ENCODE data around the gene SNAPC2. TPM values are rescaled to one million over a fixed set of nuclear protein-coding genes. Genes with fewer than 3 reads are reported as not detected.
A peak's percentile ranks its signal among the peaks of the same experiment; 100 is the strongest.

Gene SNAPC2
- 33.3 and 42.4 TPM in 2 replicates for total RNA-seq (2014; rRNA removed; shearing (Covaris generic))
- polyA plus RNA-seq (2015; cell fraction: cytosol; rRNA removed), result 36.3 and 40.0 TPM in 2 replicates
- 21.3 and 30.3 TPM in 2 replicates for polyA plus RNA-seq (2015; cell fraction: nucleus; rRNA removed)

GRCh38 chr19:7919610-7920518, at the start of gene SNAPC2:
Gene SNAPC2, plus strand, starts transcription at chr19:7920338. Its CDS starts 29 bp downstream, at chr19:7920367.
- DNase-seq (ENCODE audit: low read depth), result peak; percentile 90

DNA sequence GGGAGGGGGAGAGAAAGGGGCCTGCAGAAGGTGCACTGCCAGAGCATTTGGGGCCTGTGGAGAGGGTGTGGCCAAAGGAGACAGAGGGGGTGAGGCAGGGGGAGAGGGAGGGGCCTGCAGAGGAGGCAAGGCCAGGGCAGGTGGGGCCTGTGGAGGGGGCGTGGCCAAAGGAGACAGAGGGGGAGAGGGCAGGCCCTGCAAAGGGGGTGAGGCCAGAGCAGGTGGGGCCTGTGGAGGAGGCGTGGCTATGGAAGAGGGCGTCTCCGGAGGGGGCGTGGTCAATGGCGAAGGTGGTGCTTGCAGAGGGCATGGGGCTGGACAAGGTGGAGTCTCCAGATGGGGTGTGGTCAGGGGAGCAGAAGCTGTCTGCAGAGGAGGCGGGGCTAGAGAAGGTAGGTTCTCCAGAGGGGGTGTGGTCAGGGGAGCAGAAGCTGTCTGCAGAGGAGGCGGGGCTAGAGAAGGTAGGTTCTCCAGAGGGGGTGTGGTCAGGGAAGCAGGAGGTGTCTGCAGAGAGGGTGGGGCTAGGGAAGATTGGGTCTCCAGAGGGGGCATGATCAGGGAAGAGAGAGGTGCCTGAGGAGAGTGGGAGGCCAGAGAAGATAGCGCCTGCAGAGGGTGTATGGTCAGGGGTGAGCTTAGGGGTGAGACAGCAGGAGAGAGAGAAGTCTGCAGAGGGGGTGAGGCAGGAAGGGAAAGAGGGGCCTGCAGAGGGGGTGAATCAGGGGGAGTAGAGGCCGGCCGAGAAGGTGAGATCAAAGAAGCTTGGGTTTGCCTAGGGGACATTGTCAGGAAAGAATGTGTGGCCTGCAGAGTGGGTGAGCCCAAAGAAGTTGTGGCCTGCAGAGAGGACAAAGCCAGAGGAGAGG, 49.3 kb upstream of the SNAPC2 start:
- peak; percentile 79 for DNase-seq (ENCODE audit: low read depth)

DNA sequence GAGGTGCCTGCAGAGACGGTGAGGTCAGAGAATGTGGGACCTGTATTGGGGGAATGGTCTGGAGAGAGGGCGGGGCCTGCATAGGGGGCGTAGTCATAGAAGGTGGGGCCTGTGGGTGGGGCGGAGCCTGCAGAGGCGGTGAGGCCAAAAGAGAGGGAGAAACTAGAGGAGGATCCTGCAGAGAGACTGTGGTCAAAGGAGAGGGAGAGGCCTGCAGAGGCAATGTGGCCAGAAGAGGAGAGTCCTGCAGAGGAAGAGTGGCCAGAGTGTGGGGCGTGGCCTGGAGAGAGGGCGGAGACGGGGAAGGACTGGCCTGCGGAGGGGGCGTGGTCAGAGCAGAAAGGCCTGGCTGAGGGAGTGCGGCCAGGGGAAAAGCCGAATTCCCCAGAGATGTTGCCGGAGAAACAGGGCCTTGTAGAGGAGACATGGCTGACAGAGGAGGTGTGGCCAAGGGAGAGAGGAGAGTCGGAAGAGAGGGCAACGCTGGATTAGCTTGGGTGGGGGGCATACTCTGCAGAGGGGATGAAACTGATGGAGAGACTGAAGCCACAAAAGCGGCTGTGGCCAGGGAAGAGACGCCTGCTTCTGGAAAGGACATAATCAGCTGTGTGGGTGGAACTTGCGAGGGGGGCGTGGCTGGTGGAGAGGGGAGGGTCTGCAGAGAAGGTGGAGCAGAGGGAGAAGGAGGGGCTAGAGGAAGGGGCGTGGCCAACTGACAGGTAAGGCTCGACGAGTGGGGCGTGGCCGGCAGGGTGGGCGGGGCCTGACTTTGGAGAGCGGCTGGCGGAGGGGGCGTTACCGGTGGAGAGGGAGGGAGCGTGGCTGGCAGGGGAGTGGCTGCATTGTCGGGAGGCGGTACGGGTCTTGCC, 48.5 kb upstream of the SNAPC2 start:
- DNase-seq (ENCODE audit: low read depth), result peak; percentile 85

DNA sequence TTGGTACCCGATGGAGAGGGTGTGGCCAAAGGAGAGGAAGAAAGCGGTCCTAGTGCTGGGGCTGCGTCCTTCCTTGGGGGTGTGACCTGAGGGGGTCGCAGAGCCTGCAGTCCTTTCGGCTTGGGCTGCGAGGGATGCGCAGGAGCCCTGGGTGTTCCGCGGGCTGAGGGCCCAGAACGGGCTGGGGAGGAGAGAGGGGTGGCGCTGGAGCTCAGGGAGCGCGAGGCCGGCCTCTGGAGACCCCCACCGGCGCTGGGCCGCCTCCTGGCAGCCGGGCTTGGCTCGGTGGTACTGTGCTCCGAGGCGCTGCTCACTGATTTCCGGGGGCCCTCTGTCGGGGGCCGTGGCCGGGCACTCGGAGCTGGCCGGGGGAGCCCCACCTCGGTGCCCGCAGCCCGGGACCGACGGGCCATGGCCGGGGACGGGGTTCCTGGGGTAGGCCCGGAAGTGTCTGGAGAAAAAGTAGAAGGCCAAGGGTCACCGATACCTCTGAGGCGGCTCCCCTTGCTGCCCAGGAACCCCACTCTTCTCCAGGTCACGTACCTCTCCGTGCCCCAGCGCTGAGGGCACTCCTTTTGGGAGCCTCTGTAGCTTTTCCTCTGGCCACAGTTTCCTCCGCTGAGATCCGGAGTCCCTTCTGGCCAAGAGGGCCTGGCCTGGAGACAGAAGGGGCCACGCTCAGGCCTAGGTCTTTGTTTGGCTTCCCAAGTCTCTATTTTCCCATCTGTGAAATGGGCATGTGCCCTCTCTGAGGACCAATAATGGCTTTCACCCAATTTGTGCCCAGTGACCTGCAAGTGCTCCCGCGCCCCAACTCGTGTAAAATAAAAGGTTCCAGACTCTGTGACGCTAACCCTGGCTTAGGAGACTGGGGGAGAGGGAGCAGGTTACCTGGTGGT, 47.6 kb upstream of the SNAPC2 start:
- DNase-seq (ENCODE audit: low read depth), result no peak

GRCh38 chr19:7873304-7874075, 46.6 kb upstream of the SNAPC2 start:
- no peak for DNase-seq (ENCODE audit: low read depth)

DNA sequence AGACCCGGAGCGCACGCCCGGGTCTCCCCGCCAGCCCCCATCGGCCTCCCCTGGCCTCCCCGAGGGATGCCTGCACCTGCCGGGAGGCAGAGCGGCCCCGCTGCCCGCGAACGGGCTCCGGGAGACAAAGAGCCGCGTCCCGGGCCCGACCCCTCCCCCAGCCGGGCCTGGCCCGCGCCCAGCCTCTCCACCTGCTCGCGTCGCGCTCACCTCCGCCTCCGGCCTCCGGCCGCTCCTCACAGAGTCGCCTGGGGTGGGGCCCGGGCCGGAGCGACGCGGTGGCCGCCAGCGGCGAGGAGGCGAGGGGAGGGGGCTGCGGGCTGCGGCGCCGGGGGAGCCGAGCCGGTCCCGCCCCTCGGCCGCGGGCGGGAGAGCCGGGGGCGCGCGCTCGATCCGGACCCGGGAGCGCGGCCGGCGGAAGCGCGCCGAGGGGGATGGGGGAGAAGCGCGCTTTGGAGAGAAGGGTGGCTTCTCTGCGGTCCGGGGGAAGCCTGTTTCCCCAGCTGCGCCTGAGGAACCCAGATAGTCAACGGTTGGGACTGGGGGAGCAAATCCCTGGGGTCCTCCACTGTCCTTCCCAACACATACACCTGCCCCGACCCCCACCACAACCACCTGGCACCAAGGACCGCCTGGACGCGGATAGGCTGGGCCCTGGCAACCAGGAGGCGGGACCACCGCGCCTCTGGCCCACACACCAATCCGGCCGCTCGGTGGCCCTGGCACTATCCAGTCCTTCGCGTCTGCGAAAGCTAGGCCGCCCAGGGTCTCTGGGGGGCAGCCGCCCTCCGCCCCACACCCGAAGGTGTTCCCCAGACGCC, 45.9 kb upstream of the SNAPC2 start, which contains the start of gene PRR36:
TSS of gene PRR36 (minus strand) at position 315 of the 821 bp plus-strand sequence. CDS start 701 bp downstream, outside the sequence.
- no peak for DNase-seq (ENCODE audit: low read depth)

GRCh38 chr19:7874897-7875273, 45.3 kb upstream of the SNAPC2 start:
- no peak for DNase-seq (ENCODE audit: low read depth)

DNA sequence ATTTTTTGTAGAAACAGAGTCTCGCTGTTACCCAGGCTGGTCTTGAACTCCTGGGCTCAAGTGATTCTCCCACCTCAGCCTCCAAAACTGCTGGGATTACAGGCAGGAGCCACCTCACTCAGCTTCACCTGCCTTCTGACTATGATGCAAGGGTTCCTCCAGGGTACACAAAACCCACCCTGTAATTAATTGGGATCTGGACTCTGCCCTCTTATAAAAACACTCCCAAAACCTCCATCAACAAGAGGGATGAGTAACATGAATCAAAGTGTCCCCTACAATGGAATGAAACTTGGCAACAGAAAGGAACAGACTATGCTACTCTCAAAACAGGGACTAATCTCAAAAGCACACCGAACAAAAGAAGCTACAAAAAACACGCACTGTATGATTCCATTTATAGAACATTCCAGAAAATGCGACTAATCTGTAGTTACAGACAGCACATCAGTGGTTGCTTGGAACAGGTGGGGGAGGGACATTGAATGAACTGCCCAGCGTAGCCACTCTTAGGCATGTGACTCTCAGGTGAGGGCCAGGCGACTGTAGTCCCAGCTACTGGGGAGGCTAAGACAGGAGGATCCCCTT, 42.8 kb upstream of the SNAPC2 start:
- no peak for DNase-seq (ENCODE audit: low read depth)

DNA sequence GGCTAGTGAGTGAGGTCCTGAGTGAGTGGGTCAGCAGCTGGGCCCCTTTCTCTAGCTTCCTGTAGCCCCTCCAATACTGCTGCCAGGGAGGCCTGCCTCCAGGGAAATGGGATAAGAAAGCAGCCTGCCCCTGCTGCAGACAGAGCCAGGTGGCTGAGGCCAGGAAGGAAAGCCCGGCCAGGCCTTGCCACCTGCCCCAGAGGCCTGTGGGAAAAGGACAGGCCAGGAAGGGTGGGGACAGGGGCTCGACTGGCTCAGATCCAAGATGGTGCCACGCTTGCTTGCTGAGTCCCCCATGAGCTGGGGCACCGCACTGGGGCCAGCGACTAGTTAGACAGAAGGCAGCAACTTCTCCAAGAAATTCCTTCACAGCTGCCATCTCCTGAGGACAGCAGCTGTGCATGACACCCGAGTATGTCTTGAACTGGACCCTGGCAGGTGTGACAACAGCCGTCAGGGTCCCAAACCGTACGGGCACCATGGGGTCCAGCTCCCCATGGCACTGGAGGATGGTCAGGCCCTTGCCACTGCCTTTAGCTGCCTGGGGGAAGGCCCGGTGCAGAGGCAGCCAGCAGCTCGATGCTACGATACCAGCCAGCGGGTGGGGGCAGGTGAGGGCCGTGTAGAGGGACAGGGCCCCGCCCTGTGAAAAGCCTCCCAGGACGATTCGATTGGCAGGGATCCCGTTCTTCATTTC, 40.9 kb upstream of the SNAPC2 start:
- DNase-seq (ENCODE audit: low read depth), result no peak

DNA sequence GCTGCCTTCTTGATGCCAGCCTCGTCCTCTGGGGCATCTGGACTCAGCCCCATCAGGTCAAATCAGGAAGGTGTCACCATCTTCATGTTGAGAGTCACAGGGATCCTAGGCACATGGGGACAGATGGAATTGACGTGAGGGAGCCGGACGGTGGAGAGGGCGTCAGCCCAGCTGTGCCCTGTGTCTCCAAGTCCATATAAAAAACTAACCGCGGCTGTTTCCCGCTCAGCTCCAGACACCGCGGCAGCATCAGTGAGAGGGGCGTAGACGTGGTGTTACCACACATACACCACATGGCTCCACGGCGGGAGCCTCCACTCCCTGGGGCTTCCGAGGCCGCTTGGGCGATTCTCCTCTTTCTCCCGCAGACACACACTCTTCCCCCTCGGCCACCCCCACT, 40.3 kb upstream of the SNAPC2 start:
- DNase-seq (ENCODE audit: low read depth), result no peak

- no peak for DNase-seq (ENCODE audit: low read depth)
Measured at GRCh38 chr19:7881910-7882309, 38.2 kb upstream of the SNAPC2 start.

GRCh38 chr19:7883105-7883504, 37.0 kb upstream of the SNAPC2 start:
- DNase-seq (ENCODE audit: low read depth), result no peak

- peak; percentile 50 for DNase-seq (ENCODE audit: low read depth)
Measured at GRCh38 chr19:7883796-7884570, 36.2 kb upstream of the SNAPC2 start.

GRCh38 chr19:7885818-7886217, 34.3 kb upstream of the SNAPC2 start:
- DNase-seq (ENCODE audit: low read depth), result no peak

DNA sequence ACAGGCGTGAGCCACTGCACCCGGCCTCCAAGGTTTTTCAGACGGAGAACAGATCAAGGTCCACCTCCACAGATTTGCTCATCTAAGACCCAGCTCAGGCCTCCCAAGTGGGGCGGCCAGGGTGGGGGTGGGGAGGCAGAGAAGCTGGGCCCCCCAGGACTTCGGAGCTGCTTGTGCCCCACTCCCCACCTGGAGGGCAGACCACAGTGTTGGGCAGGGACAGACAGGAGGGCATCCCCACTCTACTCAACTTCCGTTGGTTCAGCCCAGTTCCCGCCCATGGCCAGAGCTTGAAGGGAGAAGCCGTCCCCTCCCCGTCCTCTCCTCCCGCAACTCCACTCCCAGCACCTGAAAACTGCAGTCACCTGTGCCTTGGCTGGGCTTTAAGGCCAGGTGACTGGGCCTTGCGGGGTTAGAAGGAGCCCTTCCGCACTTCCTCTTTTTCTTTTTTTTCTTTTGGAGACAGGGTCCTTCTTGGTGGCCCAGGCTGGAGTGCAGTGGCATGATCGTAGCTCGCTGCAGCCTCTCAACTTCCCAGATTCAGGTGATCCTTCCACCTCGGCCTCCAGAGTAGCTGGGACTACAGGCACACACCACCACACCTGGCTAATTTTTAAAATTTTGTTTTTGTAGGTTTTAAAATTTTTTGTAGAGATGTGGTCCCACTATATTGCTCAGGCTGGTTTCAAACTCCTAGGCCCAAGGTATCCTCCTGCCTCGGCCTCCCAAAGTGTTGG, 32.6 kb upstream of the SNAPC2 start:
- DNase-seq (ENCODE audit: low read depth), result no peak
